K562 (cell line): ENCODE data around the gene EIF4E2. TPM values are rescaled to one million over a fixed set of nuclear protein-coding genes. Genes with fewer than 3 reads are reported as not detected.

ENCODE experiments used
- ASH1L ChIP-seq: fragments of 450-650 bp; IDR thresholded peaks from 2 replicates; pipeline ENCODE4 v1.6.1; 2018; ENCODE audit warnings: borderline replicate concordance, mild to moderate bottlenecking, low read depth; ENCODE audit not compliant: partially characterized antibody
- CTCF ChIP-seq, 3 experiments: IDR thresholded peaks in 2 of 3; conservative IDR thresholded peaks in 1 of 3; 2 replicates each; pipeline ENCODE4 v1.5.1; 2011 to 2012; ENCODE audit warnings: low read length in 3 of 3, mild to moderate bottlenecking in 3 of 3, control low read depth in 2 of 3, improper control_type of control experiment in 1 of 3, inconsistent platforms in 1 of 3, low read depth in 1 of 3, mixed read lengths in 1 of 3, moderate library complexity in 1 of 3; ENCODE audit not compliant: insufficient read depth in 2 of 3
- CXXC5 ChIP-seq: fragments of 250-450 bp; sonication (Bioruptor Pico); IDR thresholded peaks from 2 replicates; pipeline ENCODE4 v1.8.0; 2022; ENCODE audit warnings: inconsistent platforms, mild to moderate bottlenecking, moderate library complexity
- MBD2 ChIP-seq: sonication (generic); IDR thresholded peaks from 2 replicates; pipeline ENCODE4 v1.6.1; 2016; ENCODE audit warnings: low read depth, borderline replicate concordance
- OTX1 ChIP-seq: fragments of 450-650 bp; formaldehyde crosslinking; IDR thresholded peaks from 2 replicates; pipeline ENCODE4 v1.4.0; 2022; ENCODE audit warnings: mild to moderate bottlenecking
- PHF8 ChIP-seq: fragments of 200-600 bp; sonication (generic); IDR thresholded peaks from 2 replicates; pipeline ENCODE4 v1.6.1; 2012; ENCODE audit warnings: mixed run types, mild to moderate bottlenecking, inconsistent platforms, low read length, moderate library complexity, borderline replicate concordance
- POLR2B ChIP-seq: fragments of 450-650 bp; IDR thresholded peaks from 2 replicates; pipeline ENCODE4 v1.6.1; 2018; ENCODE audit warnings: low read depth; ENCODE audit not compliant: partially characterized antibody
- REST ChIP-seq, 2 experiments: fragments of 450-650 bp; formaldehyde crosslinking in 1 of 2; IDR thresholded peaks; 2 replicates each; pipeline versions ENCODE4 v1.4.0 to v1.6.1; 2014 to 2020; ENCODE audit warnings: mild to moderate bottlenecking in 2 of 2, borderline replicate concordance in 1 of 2, low read depth in 1 of 2
- RHOXF2B ChIP-seq: fragments of 250-450 bp; sonication (Bioruptor Pico); conservative IDR thresholded peaks from 2 replicates; pipeline ENCODE4 v1.5.1; 2021
- STAT5A ChIP-seq: IDR thresholded peaks from 2 replicates; pipeline ENCODE4 v1.6.1; 2012; ENCODE audit warnings: low read length, inconsistent platforms, borderline replicate concordance
- TEAD2 ChIP-seq: fragments of 450-650 bp; IDR thresholded peaks from 2 replicates; pipeline ENCODE4 v1.6.1; 2016; ENCODE audit warnings: missing genetic modification characterization, control low read depth, missing compliant biosample characterization
- TFAM ChIP-seq: fragments of 250-450 bp; sonication (Bioruptor Pico); conservative IDR thresholded peaks from 2 replicates; pipeline ENCODE4 v1.5.0; 2021; ENCODE audit warnings: mild to moderate bottlenecking, moderate library complexity
- U2AF1 ChIP-seq: fragments of 200-400 bp; formaldehyde crosslinking; optimal IDR thresholded peaks from 2 replicates; pipeline ENCODE3; 2017; ENCODE audit warnings: mild to moderate bottlenecking, low read depth, low read length, moderate library complexity
- polyA plus RNA-seq, 8 experiments: library from polyadenylated mRNA; depleted of rRNA in 4 of 8; stranded (reverse) in 5 of 8; unstranded in 3 of 8; fragments of >200 nt; fragmentation: Nextera tagmentation in 2 of 8; fragmentation: Illumina TruSeq in 1 of 8; extraction: Ambion mirVana in 2 of 8; extraction: Trizol in 1 of 8; gene quantifications; 2 replicates each; pipeline versions ENCODE4 v1.2.1 to v1.2.3, GENCODE V29; 2011 to 2014; ENCODE audit warnings: inconsistent platforms in 1 of 8, missing spikeins in 1 of 8
- total RNA-seq, 7 experiments: library from RNA; depleted of rRNA in 6 of 7; stranded (reverse); fragments of >200 nt in 6 of 7; fragmentation: Illumina TruSeq in 2 of 7; extraction: Trizol in 2 of 7; gene quantifications; 2 replicates each; pipeline versions ENCODE4 v1.2.1 to v1.2.3, GENCODE V29; 2011 to 2021; ENCODE audit warnings: low replicate concordance in 1 of 7
- TF ChIP-seq, protein P1 (sequence below), 2 experiments: IDR thresholded peaks; 2 replicates each; pipeline ENCODE4 v1.6.1; 2012; ENCODE audit warnings: improper control_type of control experiment in 2 of 2, low read depth in 2 of 2, low read length in 2 of 2, borderline replicate concordance in 1 of 2

Gene EIF4E2
- total and polyA plus RNA-seq, 9 of the 15 experiments (the other 6 are each of a cell fraction or from before 2014, with no cell fraction given) = 33.9 to 169 (median 77.5) TPM

DNA sequence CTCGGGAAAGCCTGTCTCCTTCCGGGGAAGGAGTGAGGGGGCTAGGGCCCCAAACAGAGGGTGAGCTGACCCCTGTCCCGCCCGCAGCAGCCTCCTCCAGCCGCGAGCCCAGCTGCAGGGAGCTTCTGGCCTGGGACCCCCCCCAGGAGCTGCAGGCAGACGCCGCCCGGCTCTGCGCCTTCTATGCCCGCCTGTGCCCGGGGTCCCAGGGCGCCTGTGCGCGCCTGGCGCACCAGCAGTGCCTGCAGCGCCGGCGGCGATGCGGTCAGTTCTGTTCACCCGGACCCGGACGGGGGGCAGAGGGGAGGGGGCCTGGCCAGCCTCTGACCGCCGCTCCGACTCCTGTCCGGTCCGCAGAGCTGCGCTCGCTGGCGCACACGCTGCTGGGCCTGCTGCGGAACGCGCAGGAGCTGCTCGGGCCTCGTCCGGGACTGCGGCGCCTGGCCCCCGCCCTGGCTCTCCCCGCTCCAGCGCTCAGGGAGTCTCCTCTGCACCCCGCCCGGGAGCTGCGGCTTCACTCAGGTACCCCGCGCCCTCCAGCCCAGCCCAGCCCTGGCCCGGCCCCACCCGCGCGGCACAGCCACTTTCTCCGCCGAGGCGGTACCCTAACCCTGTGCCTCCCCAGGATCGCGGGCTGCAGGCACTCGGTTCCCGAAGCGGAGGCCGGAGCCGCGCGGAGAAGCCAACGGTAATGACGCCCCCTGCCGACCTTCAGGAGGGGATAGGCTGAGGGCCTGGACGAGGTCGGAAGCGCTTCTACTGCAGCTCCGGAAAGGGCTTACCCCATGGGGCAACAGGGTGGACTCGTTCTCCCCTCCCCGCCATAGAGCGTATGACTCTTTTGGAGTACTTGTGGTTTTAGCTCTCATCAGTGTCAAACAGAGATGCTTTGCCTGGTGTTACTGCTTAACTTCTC is 26.5 kb upstream of the EIF4E2 start (continued):
- TF ChIP-seq POLR2B (no peak), TEAD2 (tag) (no peak), REST (IDR thresholded peaks at IDR 0.05; ENCODE audit: borderline replicate concordance) (no peak), REST (CRISPR knock-in tag; IDR thresholded peaks at IDR 0.05; ENCODE audit: low read depth) (no peak), MBD2 (no peak), RHOXF2B (CRISPR knock-in tag) (no peak), CTCF (IDR thresholded peaks at IDR 0.05 in 2 of 3, conservative IDR thresholded peaks at IDR 0.05 in 1 of 3; ENCODE audit: insufficient read depth in 2 of 3, low read depth in 1 of 3, low read length in 3 of 3) (peak; percentile 32 to 49 (median 35); a peak in 5 of 6 replicates), OTX1 (CRISPR knock-in tag) (no peak), U2AF1 (no peak), PHF8 (no peak), CXXC5 (0 out of 2 replicates have a peak, but pooled peaks have one; percentile 25), TFAM (CRISPR knock-in tag) (no peak), ASH1L (no peak), STAT5A (no peak)
- TF ChIP-seq, protein P1, sequence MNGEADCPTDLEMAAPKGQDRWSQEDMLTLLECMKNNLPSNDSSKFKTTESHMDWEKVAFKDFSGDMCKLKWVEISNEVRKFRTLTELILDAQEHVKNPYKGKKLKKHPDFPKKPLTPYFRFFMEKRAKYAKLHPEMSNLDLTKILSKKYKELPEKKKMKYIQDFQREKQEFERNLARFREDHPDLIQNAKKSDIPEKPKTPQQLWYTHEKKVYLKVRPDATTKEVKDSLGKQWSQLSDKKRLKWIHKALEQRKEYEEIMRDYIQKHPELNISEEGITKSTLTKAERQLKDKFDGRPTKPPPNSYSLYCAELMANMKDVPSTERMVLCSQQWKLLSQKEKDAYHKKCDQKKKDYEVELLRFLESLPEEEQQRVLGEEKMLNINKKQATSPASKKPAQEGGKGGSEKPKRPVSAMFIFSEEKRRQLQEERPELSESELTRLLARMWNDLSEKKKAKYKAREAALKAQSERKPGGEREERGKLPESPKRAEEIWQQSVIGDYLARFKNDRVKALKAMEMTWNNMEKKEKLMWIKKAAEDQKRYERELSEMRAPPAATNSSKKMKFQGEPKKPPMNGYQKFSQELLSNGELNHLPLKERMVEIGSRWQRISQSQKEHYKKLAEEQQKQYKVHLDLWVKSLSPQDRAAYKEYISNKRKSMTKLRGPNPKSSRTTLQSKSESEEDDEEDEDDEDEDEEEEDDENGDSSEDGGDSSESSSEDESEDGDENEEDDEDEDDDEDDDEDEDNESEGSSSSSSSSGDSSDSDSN (IDR thresholded peaks at IDR 0.05; ENCODE audit: borderline replicate concordance in 1 of 2, low read depth in 2 of 2, low read length in 2 of 2) = peak; percentile 47 to 65; a peak in 1 of 4 replicates
